GM21360 (cell line): ENCODE measurements around the gene MMP17.

Experiments used
- ATAC-seq: cut with Tn5 transposase; IDR thresholded peaks from one replicate; pipeline ENCODE4 v1.9.1; 2021; ENCODE audit warnings: mild to moderate bottlenecking, moderate library complexity; ENCODE audit not compliant: unreplicated experiment

The MMP17 gene

DNA sequence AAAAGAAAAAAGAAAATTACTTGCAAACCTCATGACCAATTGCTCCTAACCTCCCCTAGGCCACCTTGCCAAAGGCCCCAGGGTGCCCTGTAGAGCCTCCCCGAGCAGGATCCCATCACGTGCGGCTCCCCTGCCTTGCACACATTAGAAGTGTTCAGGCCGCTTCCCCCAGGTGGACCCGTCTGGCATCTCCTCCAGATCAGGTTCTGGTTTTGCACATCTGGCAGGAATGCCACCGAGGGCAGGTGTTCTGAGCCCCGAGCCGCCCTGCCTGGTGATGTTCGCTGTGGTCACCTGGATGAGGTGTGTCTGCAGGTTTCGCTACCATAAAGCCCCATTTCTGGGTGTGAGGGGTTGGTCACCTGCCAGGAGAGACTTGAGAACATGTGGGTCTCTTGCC lies 19.3 kb downstream of the MMP17 start:
- ATAC-seq: no peak

DNA sequence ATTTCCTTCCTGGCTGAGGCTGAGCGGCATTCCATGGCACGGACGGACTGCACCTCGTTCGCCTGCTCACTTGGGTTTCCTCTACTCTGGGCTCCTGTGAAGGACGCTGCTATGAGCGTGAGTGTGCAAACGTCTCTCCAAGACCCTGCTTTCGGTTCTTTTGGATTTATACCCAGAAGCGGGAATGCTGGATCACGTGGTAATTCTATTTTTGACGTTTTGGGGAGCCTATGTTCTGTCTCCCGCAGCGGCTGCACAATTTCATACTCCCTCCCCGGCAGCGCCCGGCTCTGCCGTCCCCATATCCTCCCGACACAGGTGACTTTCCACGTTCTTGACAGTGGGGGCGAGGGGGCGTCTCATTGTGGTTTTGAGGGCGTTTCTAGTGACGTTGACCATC lies 20.6 kb downstream of the MMP17 start:
- no peak for ATAC-seq

DNA sequence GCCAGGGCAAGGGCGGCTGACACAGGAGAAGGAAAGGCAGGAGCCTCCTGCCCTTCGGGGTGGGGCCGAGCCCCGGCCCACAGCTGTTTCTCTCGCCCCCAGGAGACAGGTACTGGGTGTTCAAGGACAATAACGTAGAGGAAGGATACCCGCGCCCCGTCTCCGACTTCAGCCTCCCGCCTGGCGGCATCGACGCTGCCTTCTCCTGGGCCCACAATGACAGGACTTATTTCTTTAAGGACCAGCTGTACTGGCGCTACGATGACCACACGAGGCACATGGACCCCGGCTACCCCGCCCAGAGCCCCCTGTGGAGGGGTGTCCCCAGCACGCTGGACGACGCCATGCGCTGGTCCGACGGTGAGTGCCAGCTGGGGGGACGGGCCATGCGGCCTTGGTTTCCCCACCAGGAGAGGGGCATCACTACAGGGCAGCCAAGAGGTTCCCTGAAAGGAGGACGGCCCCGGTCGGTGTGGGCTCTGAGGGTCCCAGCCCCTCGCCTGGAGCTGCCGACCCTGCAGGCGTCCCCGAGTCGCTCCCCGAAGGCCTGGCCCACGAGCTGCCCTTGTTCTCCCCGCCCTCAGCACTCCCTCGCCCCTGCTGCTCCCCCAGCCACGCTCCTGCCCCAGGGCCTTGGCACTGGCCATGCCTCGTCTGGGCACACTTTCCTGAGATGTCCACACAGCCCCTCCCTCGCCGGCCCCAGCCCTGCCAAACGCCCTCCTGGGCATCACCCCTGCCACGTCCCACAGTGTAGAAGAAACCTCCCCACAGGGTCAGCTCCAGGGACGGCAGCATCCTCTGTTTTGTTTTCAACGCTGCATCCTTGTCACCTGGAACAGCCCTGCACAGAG lies 21.7 kb downstream of the MMP17 start:
- ATAC-seq: no peak

DNA sequence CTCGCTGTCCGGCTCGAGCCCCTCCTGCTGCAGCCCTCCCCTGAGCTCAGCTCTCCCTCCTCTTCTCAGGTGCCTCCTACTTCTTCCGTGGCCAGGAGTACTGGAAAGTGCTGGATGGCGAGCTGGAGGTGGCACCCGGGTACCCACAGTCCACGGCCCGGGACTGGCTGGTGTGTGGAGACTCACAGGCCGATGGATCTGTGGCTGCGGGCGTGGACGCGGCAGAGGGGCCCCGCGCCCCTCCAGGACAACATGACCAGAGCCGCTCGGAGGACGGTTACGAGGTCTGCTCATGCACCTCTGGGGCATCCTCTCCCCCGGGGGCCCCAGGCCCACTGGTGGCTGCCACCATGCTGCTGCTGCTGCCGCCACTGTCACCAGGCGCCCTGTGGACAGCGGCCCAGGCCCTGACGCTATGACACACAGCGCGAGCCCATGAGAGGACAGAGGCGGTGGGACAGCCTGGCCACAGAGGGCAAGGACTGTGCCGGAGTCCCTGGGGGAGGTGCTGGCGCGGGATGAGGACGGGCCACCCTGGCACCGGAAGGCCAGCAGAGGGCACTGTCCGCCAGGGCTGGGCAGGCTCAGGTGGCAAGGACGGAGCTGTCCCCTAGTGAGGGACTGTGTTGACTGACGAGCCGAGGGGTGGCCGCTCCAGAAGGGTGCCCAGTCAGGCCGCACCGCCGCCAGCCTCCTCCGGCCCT lies 22.8 kb downstream of the MMP17 start:
- no peak for ATAC-seq

DNA sequence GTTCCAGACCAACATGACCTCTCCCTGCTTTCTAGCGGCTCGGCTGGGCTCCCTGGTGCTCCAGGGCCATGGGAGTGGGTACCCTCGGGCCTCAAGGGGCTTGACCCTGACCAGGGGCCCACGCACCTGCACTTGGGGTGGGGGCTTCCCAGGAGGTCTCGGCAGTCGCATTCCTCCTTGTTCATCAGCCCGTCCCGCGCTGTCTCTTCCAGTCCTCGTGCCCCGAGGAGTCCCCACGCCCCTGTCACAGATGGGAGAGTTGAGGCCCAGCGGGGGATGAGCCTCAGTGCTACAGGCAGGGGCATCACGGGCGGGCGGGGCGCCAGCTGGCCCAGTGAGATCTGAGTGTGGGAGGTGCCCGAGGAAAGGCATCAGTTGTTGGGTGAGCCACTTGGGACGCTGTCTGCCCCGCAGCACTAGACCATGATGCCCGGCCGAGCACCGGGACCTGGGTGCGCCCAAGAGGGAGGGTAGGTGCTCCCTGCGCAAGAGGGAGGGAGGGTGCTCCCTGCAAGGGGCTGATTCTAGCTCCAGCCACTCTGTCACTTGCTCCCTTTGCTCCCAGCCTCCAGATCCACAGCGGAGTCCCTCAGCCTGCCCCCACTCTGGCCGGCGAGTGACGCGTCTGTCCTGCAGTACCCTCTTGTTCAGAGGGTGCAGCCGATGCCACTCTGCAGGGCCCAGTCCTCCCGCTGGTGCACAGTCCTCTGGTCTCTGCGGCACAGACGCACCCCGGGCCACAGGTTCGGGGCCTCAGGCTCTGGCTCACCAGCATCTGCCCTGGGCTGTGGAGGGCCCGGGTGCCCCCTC lies 23.8 kb downstream of the MMP17 start:
- no peak for ATAC-seq

DNA sequence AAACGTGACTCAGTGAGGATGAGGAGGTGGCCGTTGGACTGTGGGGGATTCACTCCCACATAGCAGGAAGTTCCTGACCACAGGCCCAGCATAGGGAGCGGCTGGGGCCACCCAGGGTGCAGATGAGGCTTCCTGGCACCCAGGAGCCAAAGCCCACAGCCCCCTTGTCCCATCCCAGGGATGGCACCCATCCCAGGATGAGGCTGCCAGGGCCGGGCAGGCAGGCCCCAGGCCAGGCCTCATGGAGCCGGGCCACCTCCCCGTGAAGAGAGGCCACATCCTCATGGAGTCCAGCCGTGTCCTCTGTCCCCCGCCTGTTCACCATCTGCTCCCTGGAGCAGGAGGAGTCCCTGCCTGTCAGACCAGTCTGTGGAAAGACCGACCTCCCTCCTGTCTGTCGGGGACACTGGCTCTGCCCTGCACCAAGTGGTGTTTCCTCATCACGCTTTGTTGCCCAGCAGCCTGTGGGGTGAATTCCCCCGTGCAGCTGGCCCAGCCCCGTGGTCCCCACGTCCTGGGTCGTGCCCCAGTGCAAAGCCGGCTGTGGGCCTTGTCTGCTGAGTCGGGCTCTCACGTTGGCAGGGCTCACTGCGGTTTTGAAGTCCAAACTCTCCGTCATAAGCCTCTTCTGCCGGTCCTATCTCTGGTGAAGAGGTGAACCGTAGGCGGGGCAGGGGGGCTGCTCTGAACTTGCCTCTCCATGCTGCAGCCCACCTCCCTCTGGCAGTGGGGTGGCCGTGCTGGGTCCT lies 24.5 kb downstream of the MMP17 start:
- ATAC-seq: no peak

DNA sequence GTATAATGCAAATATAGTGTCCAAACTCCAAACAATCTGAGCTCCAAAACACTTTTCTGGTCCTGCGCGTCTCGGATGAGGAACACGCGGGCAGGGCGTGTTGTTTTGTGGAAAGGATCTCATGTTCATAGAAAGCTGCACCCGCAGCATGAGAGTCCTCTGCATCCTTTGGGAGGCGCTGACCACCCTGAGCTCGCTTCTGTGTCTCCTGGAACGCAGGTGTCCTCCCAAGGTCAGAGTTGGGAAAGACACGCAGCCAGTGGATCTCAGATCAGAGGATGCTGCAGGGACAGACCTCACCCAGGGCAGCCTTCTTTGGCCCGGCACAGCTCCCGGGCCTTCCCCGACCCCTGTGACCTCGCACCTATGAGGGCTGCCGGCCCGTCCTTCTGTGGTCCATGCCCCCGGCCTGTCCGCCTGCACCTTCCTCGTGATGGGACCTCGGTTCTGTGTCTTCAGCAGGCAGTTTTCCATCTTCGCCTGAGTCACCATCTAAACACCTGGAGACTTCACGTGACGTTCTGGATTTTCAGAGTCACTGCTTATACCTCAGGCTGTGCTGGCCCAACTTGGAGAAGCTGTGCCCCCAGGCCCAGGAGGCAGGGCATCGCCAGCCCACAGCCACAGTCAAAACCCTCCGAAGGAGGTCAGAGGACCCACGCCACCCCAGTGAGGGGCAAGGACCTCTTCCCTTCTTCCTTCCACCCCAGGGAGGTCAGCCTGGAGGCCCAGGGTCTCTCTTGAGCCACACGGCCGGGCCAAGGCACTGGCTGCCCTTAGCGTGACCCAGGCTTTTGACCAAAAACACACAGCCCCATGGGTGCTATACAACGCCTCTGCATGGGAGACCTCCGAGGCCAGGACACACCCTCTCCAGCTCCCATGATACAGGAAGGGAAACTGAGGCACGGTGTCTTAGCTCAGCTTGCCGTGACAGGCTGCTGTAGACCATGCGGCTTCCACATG lies 25.9 kb downstream of the MMP17 start:
- ATAC-seq: no peak

DNA sequence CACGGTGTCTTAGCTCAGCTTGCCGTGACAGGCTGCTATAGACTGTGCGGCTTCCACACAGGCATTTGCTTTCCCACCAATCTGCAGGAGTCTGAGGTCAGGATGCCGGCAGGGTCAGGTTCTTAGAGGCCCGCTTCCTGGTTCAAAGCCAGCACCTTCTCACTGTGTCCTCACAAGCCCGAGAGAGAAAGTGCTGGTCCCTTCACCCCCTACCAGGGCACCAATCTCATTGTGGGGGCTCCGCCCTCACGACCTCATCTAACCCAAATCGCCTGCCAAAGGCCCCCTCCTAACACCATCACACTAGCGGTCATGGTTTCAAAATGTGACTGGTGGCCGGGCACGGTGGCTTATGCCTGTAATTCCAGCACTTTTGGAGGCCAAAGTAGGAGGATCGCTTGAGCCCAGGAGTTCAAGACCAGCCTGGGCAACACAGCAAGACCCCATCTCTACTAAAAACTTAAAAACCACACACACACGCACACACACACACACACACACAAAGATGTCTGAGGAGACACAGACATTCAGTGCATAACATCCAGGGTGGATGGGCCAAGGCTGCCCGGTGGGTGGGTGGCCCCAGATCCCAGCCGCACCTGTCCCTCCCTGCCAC lies 26.8 kb downstream of the MMP17 start:
- no peak for ATAC-seq

DNA sequence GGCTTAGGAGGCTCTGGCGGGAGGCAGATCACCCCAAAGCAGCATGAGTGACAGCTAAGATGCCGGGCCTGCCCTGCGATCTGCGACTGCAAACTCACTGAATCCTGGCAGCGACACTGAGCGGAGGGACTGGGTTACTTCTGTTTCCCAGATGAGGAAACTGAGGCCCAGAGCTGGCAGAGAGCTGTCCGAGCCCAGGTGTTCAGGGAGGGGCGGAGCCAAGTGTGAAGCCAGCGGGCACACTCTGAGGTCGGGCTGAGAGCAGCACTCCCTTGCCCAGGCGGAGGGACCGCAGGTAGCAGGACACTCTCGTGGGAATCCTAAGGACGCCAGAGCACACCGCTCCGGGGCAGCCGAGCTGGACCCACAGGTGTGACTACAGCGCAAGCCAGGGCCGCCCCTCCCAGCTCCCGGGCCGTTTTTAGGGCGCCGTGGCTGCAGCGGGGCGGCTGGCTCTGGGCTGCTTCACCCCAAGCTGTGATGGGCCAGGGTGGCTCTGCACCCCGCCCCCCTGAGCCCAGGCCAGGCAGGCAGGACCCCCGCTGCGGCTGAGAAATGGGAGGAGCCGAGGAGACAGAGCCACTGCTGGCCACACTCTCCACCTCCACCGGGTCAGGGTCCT lies 27.4 kb downstream of the MMP17 start:
- ATAC-seq: no peak

DNA sequence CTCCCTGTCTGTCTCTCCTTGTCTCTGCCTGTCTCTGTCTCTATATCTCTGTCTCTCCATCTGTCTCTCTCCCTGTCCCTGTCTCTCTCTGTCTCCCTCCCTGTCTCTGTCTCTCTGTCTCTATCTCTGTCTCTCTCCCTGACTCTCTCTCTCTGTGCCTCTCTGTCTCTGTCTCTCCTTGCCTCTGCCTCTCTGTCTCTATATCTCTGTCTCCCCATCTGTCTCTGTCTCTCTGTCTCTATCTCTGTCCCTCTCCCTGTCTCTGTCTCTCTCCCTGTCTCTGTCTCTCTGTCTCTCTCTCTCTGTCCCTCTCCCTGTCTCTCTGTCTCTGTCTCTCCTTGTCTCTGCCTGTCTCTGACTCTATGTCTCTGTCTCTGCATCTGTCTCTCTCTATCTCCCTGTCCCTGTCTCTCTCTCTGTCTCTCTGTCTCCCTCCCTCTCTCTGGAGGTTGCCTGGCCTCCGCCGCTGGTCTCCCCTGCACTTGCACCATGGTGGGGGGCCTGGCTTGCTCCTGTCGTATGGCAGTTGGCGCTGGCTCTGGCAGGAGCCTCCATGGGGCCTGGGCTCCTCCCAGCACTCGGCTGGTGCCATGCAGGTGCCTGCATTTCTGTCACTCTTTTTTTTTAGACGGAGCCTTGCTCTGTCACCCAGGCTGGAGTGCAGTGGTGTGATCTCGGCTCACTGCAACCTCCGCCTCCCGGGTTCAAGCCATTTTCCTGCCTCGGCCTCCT lies 28.3 kb downstream of the MMP17 start:
- ATAC-seq: no peak

DNA sequence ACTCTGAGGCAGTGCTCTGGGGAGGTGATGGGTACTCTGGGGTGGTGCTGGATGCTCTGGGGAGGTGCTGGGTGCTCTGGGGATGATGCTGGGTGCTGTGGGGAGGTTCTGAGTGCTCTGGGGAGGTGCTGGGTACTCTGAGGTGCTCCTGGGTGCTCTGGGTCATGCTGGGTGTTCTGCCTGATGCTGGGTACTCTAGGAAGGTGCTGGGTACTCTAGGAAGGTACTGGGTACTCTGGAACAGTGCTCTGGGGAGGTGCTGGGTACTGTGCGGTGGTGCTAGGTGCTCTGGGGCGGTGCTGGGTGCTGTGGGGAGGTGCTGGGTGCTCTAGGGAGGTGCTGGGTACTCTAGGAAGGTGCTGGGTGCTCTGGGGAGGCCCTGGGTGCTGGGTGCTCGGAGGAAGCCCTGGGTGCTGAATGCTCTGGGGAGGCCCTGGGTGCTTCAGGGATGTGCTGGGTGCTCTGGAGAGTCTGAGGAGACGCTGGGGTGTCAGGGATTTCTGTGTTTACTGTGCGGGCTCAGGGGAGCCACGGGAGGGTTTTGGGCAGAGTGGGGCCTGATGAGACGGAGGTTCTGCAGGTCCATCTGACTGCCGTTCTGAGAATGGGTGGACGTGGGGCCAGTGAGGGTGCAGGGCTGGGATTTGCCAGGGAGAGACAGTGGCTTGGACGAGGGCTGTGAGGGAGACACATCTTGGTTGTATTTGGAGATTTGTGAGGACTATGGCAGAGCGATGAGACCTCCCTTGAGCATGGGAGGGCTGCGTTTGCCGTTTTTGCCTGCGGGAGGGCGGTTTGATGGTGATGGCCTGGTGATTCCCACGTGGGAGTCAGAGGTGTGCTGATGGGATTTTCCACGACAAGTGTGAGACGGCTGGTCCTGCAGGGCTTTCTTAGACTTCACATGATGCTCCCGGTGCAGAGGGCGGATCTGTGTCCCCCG lies 30.0 kb downstream of the MMP17 start:
- ATAC-seq: no peak

DNA sequence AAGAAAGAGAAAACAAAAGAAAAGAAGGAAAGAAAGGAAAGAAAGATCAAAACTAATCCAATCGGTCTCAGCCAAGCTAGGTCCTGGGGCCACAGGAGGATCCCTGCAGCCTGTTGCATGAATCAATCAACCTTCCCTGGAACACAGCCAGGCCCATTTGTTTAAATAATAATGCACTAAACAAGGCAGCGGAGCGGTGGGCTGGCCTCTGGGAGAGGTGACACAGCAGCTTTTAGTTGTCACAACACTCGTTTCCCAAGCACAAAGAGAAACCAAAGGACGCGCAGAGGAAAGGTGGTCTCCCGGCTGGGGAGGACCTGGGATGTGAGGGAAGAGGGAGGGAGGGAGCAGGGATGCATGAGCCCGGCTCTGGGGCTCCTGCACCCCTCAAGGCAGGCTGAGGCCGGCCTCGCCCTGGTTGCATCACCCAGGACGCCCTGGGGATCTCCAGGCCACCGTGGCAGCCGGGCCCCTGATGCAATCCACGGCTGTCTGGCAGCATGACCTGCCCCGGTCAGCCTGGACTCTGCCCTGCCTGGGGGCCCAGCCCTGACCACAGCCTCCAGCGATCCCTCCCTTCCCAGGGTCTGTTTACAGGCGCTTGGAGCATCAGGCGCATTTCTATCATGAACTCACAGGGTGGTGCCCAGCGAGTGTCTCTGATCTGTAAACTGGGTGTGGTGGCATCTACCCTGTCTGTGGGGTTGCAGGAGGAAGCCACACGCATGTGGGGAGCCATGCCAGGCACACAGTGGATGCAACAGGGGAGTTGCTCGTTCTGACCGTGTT lies 32.5 kb downstream of the MMP17 start:
- ATAC-seq: no peak

DNA sequence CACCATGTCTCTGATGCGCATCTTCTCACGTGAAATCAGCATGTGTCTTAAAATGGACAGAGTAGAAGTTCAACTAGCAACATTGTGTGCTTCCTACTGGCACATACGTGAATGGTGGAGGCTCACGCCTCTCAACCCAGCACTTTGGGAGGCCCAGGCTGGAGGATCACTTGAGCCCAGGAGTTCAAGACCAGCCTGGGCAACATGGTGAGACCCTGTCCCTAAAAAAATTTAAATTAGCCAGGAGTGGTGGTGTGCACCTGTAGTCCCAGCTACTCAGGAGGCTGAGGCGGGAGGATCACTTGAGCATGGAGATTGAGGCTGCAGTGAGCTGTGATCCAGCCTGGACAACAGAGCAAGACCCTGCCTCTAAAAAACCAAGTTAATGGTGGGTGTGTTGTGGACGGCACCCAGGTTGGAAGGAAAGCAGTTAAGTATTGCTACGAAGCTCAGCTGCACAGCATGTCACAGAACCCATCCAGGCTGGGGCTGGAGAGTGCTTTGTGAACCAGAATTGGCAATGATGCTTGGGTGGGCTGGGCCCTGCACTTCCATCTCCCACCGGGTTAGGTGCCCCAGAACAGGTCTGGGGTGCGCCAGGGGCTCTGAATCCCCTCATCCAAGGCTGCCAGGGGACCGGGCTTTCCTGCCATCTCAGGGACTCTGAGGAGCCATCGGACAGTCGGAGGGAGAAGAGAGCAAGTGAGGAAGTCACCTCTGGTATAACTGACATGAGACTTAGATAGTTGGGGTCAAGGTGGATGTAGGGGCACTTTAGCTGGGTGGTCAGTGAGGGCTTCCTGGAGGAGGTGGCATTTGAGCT lies 33.3 kb downstream of the MMP17 start:
- no peak for ATAC-seq

DNA sequence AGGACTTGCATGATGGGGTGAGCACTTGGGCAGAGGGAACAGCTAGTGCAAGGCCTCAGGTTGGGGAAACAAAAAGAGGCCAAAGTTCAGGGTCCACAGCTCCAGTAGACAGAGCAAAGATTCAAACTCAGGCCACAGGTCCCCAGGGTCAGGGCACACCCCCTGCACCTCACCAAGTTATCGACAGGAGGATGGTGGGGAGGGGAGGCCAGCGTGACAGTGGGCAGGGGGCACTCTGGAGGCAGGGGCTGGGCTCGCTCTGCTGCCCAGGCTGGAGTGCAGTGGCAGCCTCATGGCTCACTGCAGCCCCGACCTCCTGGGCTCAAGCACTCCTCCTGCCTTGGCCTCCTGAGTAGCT lies 33.9 kb downstream of the MMP17 start:
- ATAC-seq: no peak

DNA sequence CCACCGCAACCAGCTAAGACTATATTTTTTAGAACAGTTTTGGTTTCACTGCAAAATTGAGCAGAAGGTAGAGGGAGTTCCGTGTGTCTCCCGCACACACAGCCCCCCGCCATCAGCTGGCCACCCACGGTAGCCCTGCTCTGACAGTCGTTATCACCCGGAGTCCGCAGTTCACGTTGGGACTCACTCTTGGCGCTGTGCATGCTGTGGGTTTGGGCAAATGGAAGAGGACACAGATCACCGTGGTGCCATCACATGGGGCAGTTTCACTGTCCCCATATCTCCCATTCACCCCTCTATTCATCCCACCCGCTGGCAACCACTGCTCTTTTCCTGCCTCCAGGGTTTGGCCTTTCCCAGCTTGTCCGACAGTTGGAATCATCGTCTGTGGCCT lies 34.4 kb downstream of the MMP17 start:
- no peak for ATAC-seq
